Mesodermal cell (in vitro differentiated cells): Measurements from ENCODE around the gene CCDC188.

Experiments used
- H3K27ac ChIP-seq: 2 replicates; pipeline ENCODE4 v1.7.0; 2013; ENCODE audit warnings: mild to moderate bottlenecking, low read depth, low read length, moderate library complexity; ENCODE audit not compliant: severe bottlenecking
- H3K36me3 ChIP-seq: 2 replicates; pipeline ENCODE4 v1.7.1; 2013; ENCODE audit warnings: mild to moderate bottlenecking, low read length, moderate library complexity; ENCODE audit not compliant: control insufficient read depth, insufficient read depth
- H3K4me1 ChIP-seq: one replicate; pipeline ENCODE4 v1.7.1; 2013; ENCODE audit warnings: mild to moderate bottlenecking, low read length; ENCODE audit not compliant: insufficient read depth, control insufficient read depth, poor library complexity, severe bottlenecking
- H3K4me3 ChIP-seq: 2 replicates; pipeline ENCODE4 v1.7.0; 2013; ENCODE audit warnings: low read length, control low read depth, mild to moderate bottlenecking; ENCODE audit not compliant: insufficient read depth, poor library complexity, severe bottlenecking; ENCODE audit errors: extremely low read depth
- H3K9me3 ChIP-seq: 2 replicates; pipeline ENCODE4 v1.7.1; 2013; ENCODE audit warnings: mild to moderate bottlenecking, low read length, moderate library complexity; ENCODE audit not compliant: control insufficient read depth
- WGBS, 2 experiments: methylation state at CpG; one replicate each; pipeline ENCODE4 v1.1.5; 2013; ENCODE audit warnings: missing lambda C conversion rate in 2 of 2; ENCODE audit not compliant: insufficient coverage in 2 of 2; 5-methylcytosine and 5-hydroxymethylcytosine counted together

CCDC188 gene

GRCh38 chr22:20109411-20110358, 41.2 kb downstream of the CCDC188 start:
- no peak overlapping the region for H3K4me3 ChIP-seq

GRCh38 chr22:20108757-20109230, 42.1 kb downstream of the CCDC188 start:
- Histone ChIP-seq H3K27ac (no peak overlapping the region), H3K9me3 (no peaks in the 10 kb centered on the region), H3K36me3 (peaks cover 91% of the 10 kb centered on the region), H3K4me1 (no peaks in the 10 kb centered on the region), H3K4me3 (no peak overlapping the region)
- WGBS, 2 experiments, result 90 to 93% methylated on average over 11 of the region's 12 CpGs

More at GRCh38 chr22:20109411-20110358, 41.2 kb downstream of the CCDC188 start:
- WGBS, 2 experiments, result 95 to 97% methylated on average over 21 to 23 of the region's 23 CpGs
- Histone ChIP-seq H3K27ac (no peak overlapping the region), H3K36me3 (peaks cover 92% of the 10 kb centered on the region), H3K9me3 (no peaks in the 10 kb centered on the region), H3K4me1 (no peaks in the 10 kb centered on the region)

GRCh38 chr22:20107951-20108756, 42.7 kb downstream of the CCDC188 start:
- Histone ChIP-seq H3K27ac (no peak overlapping the region), H3K36me3 (peaks cover 91% of the 10 kb centered on the region), H3K4me1 (no peaks in the 10 kb centered on the region), H3K9me3 (no peaks in the 10 kb centered on the region), H3K4me3 (no peak overlapping the region)
- 96 to 98% methylated on average over 9 to 13 of the region's 13 CpGs for WGBS, 2 experiments

- Histone ChIP-seq H3K27ac (no peak overlapping the region), H3K4me1 (no peaks in the 10 kb centered on the region), H3K36me3 (peaks cover 92% of the 10 kb centered on the region), H3K9me3 (no peaks in the 10 kb centered on the region), H3K4me3 (no peak overlapping the region)
- 94 to 95% methylated on average over 4 to 7 of the region's 7 CpGs for WGBS, 2 experiments
Observed at GRCh38 chr22:20107471-20107901, 43.4 kb downstream of the CCDC188 start.

DNA sequence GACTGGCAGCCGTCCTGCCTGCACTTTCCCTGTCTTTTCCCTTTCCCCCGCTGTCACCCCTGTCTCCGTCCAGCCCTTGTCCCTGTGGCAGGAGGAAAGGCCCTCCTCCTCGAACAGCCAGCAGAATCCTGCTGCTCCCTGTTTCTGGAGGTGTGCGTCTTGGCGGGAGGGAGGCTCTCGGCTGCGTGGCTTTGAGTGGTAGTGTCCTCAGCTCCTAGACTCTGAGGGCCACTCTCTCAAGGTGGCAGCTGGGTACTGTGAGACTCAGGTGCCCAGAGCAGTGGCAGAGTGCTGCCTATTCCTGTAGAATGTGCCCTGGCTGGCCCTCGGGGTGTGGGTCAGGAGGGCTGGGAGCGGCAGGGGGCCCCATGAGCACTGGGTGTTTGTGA, 44.0 kb downstream of the CCDC188 start:
- Histone ChIP-seq H3K4me3 (no peak overlapping the region), H3K36me3 (peaks cover 92% of the 10 kb centered on the region), H3K27ac (no peak overlapping the region), H3K4me1 (no peaks in the 10 kb centered on the region), H3K9me3 (no peaks in the 10 kb centered on the region)
- 93 to 98% methylated on average over 10 of the region's 10 CpGs for WGBS, 2 experiments

GRCh38 chr22:20106205-20106848, 44.5 kb downstream of the CCDC188 start:
- Histone ChIP-seq H3K4me3 (no peak overlapping the region), H3K36me3 (peaks cover 94% of the 10 kb centered on the region), H3K27ac (no peak overlapping the region), H3K4me1 (no peaks in the 10 kb centered on the region), H3K9me3 (no peaks in the 10 kb centered on the region)
- 98 to 99% methylated on average over 18 to 19 of the region's 20 CpGs for whole genome bisulfite sequencing, 2 experiments

DNA sequence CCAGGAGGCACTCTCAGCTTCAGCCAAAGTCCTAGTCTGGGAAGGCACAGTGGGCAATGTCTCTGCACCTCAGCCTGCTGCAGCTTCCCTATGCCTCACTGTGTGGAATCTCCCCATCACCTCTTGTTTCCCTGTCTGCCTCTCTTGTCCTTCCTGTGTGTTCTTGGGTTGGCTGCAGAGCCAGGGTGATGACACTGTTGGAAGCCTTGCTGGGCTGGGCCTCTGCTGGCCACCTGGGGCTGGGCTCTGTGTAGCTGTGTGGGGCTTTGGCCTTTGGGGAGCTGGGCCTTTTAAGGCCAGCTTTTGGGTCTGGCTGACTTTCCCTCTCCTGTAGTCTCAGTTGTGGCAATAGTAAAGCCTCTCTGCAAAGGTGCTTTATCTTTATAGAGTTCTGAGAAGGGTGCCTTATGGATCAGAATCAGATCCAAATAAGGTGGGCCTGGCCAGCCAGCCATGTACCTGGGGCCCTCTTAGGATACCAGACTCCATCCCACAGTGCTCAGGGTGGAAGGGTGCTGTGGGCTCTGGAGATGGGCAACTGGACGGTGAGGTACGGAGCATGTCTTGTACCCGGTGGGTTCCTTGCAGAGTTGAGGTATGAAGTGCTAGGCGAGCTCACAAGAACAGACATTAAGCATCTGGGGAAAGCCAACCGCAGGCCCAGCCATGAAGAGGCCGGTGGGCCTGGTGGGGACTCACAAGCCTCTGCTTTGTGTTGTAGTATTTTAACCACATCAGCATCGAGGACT, 45.2 kb downstream of the CCDC188 start:
- WGBS, 2 experiments, result 100% methylated on average over 5 to 7 of the region's 7 CpGs
- H3K9me3 ChIP-seq, result no peaks in the 10 kb centered on the region
- no peak overlapping the region for H3K4me3 ChIP-seq
- H3K4me1 ChIP-seq, result no peaks in the 10 kb centered on the region
- peaks cover 97% of the 10 kb centered on the region for H3K36me3 ChIP-seq
- H3K27ac ChIP-seq, result no peak overlapping the region

GRCh38 chr22:20102203-20102780, 48.6 kb downstream of the CCDC188 start:
- 92 to 98% methylated on average over 7 to 10 of the region's 12 CpGs for WGBS, 2 experiments
- Histone ChIP-seq H3K4me1 (no peaks in the 10 kb centered on the region), H3K4me3 (no peak overlapping the region), H3K27ac (no peak overlapping the region), H3K9me3 (no peaks in the 10 kb centered on the region), H3K36me3 (peaks cover 95% of the 10 kb centered on the region)

DNA sequence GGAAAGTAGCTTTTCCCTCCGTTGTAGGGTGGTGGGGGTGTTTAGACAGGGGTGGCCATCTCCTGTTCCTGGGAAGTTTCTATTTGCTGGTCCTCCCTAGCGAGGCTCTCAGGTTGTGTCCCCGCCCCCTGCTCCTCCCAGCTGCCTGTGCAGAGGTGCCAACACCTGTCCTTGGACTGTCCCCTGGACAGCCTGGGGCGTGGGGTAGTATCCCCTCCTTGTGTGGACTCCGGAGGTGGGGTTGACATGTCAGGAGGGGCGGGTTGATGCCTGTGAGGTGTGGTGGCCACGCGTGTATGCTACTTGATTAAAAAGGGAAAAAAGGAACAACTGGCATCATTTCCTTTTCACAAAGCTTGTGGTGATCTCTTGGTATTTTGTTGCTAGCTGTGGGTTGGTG, 49.2 kb downstream of the CCDC188 start:
- Histone ChIP-seq H3K9me3 (no peaks in the 10 kb centered on the region), H3K4me3 (no peak overlapping the region), H3K4me1 (no peaks in the 10 kb centered on the region), H3K36me3 (peaks cover 95% of the 10 kb centered on the region), H3K27ac (no peak overlapping the region)
- WGBS, 2 experiments, result 83 to 98% methylated on average over 3 to 6 of the region's 8 CpGs
